ENCODE measurements around the gene ARL1.

Gene ARL1

GRCh38 chr12:101343893-101344292 is 63.7 kb downstream of the ARL1 start:
- DNase-seq (ENCODE audit: low spot score), result no peak
- no peak for TF ChIP-seq CTCF (conservative IDR thresholded peaks at IDR 0.05; ENCODE audit: low read depth)
- no peak overlapping the region for H3K27ac ChIP-seq
- CTCF ChIA-PET, result no interaction called here
- POLR2A ChIA-PET (ENCODE audit: low non-redundant PET), result no interaction called here
